HG03378 (cell line): ENCODE results near the gene RHEB.

Source experiments
- ATAC-seq: cut with Tn5 transposase; IDR thresholded peaks from one replicate; pipeline ENCODE4 v1.9.1; 2021; ENCODE audit warnings: mild to moderate bottlenecking, moderate library complexity; ENCODE audit not compliant: unreplicated experiment

RHEB gene

GRCh38 chr7:151504715-151505326 lies 14.9 kb downstream of the RHEB start:
- no peak for ATAC-seq

- no peak for ATAC-seq
Observed at GRCh38 chr7:151503902-151504714, 15.6 kb downstream of the RHEB start.

GRCh38 chr7:151501676-151502075 lies 18.0 kb downstream of the RHEB start:
- no peak for ATAC-seq

GRCh38 chr7:151498495-151498894 lies 21.2 kb downstream of the RHEB start:
- no peak for ATAC-seq

- no peak for ATAC-seq
Observed at GRCh38 chr7:151497306-151497871, 22.3 kb downstream of the RHEB start.

GRCh38 chr7:151495360-151495759 lies 24.3 kb downstream of the RHEB start:
- ATAC-seq: no peak

GRCh38 chr7:151494298-151495284 lies 25.1 kb downstream of the RHEB start:
- no peak for ATAC-seq

GRCh38 chr7:151493083-151493482 lies 26.6 kb downstream of the RHEB start:
- no peak for ATAC-seq

- no peak for ATAC-seq
Observed at GRCh38 chr7:151491859-151492258, 27.8 kb downstream of the RHEB start.

- ATAC-seq: no peak
Observed at GRCh38 chr7:151490456-151491105, 29.1 kb downstream of the RHEB start.

- ATAC-seq: no peak
Observed at GRCh38 chr7:151489498-151489897, 30.2 kb downstream of the RHEB start.

- ATAC-seq: no peak
Observed at GRCh38 chr7:151488096-151488495, 31.6 kb downstream of the RHEB start.

- ATAC-seq: no peak
Observed at GRCh38 chr7:151487228-151487627, 32.5 kb downstream of the RHEB start.

- ATAC-seq: no peak
Observed at GRCh38 chr7:151486074-151486473, 33.6 kb downstream of the RHEB start.

GRCh38 chr7:151484971-151485707 lies 34.6 kb downstream of the RHEB start:
- ATAC-seq: no peak

GRCh38 chr7:151483711-151483983 lies 36.0 kb downstream of the RHEB start:
- no peak for ATAC-seq

- ATAC-seq: no peak
Observed at GRCh38 chr7:151482883-151483710, 36.6 kb downstream of the RHEB start.

GRCh38 chr7:151481650-151482505 lies 37.8 kb downstream of the RHEB start:
- ATAC-seq: no peak
